Fibroblast of skin of left biceps (primary cell): ENCODE results near the gene CASP10.
"Not testable (repeated sequence)": the region's sequence is repeated elsewhere in the genome, so short reads cannot be mapped to it uniquely, and the experiment has no call there.

ENCODE experiments used
- DNase-seq, 2 experiments: peaks; one replicate each; pipeline ENCODE4 v3.0.0-alpha.2; 2013; ENCODE audit warnings: low read depth in 2 of 2

Gene CASP10, protein sequence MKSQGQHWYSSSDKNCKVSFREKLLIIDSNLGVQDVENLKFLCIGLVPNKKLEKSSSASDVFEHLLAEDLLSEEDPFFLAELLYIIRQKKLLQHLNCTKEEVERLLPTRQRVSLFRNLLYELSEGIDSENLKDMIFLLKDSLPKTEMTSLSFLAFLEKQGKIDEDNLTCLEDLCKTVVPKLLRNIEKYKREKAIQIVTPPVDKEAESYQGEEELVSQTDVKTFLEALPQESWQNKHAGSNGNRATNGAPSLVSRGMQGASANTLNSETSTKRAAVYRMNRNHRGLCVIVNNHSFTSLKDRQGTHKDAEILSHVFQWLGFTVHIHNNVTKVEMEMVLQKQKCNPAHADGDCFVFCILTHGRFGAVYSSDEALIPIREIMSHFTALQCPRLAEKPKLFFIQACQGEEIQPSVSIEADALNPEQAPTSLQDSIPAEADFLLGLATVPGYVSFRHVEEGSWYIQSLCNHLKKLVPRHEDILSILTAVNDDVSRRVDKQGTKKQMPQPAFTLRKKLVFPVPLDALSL

DNA sequence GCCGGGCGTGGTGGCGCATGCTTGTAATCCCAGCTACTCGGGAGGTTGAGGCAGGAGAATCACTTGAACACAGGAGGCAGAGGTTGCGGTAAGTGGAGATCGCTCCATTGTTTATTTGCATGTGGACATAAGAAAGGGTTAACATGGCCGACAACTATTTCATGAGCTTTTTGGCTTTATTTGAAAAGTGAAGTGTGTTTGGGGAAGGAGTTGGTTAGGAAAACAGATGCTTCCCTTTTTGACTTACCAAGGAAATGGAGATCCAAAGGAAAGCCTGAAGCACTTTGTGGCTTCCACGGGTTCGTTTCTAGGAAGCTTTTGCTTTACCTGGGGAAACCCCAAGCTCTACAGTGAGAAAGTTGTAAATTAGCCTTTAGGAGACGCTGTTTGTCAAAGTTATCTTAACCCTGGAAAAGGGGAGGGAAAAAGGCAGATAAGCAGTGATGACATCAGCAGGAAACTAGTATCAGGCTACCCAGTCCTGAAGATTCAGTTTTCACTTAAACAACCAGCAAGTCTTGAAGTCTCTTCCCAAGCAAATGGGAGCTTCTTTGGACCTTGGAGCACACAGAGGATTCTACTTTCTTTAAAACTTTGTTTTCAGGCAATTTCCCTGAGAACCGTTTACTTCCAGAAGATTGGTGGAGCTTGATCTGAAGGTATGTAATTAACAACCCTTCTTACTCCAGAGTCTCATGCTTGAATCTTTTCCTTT, at the start of gene CASP10:
Gene CASP10, plus strand, starts transcription at position 492 of the 715 bp plus-strand sequence. CDS start 2,637 bp downstream, outside the sequence.
- no peak for DNase-seq

DNA sequence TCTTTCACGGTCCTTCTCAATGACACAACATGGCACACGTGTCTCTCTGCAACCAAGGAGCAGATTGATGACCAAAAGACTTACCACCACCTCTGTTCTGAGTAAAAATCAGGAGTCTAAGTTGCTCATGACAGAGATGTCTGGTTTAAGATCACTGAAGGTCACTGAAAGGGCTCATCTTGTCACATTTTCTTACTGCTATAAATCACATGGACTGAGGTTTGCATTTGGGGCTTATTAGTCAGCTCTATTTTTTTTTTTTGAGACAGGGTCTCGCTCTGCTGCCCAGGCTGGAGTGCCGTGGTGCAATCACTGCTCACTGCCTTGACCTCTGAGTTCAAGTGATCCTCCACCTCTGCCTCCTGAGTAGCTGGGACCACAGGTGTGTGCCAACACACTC, 47.6 kb upstream of the CASP10 start:
- DNase-seq = no peak

DNA sequence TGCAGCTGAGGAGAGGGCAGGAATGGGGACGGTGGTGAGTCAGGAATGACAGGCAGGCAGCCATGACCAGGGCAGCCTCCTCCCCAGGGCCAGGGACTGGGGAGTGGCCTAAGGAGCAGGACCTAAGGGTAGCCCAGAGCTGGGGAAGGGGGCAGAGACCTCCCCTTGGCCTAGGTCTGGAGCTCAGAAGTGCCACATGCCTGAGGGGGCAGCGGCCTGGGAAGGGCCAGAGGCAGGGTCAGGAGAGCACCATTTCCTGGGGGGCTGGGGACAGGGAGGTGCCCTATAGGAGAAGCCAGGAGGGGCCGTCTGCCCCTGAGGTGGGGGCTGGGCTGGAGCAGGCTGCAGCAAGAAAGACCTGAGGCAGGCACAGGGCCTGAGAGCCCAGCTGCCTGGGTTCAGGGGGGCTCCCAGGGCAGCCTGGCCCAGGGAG, 46.0 kb upstream of the CASP10 start:
- no peak for DNase-seq

DNA sequence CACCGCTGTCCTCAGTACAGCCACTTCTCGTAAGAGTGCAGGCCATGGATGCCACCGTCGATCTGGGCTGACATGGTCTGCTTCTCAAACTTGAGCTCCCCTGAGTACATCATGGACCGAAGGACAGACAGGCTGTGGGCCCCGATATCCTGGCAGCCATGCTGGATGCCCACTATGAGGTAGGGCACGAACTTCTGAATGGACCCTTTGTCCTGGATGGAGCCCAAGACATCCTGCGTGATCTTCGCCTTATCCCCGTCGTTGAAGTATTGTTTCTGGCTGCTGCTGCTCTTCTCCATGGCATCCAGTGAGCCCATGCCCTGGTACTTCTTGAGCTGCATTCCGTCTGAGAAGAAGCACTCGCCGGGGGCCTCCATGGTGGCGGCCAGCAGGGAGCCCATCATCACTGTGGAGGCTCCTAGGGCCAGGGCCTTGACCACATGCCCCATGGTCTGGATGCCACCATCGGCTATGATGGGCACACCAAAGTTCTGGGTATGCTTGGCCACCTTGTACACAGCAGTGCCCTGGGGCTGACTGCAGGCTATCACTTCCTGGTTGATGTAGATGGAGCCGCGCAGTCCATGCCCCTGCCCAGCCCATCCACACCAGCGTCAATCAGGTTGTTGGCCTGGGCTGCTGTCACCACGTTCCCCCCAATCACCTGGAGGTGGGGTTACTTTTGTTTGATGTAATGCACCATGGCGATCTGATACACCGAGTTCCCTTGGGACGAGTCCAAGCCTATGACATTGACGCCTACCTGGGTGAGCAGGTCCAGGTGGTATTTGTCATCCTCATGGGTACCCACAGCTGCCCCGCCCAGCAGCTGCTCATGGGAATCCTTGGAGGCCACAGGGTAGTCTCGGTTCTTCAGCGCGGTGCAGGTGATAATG, 45.2 kb upstream of the CASP10 start:
- no peak for DNase-seq

DNA sequence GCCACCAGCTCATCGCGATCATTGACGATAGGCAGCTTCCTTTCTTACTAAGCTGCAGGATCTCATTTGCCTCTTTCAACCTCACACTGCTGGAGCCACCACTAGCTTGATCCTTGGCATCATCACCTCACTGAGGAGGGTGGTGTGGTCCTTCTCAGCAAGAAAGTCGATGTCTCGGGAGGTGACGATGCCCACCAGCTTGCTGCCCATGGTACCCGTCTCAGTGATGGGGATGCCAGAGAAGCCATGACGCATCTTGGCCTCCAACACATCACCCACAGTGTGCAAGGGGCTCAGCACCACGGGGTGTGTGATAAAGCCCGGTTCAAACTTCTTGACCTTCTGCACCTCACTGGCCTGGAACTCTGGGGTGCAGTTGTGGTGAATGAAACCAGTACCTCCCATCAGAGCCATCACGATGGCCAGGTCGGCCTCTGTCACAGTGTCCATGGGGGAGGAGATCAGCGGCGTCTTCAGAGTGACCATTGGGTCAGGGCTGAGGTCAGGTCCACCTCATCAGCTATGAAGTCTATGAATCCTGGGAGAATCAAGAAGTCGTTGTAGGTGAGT, 44.5 kb upstream of the CASP10 start:
- no peak for DNase-seq

DNA sequence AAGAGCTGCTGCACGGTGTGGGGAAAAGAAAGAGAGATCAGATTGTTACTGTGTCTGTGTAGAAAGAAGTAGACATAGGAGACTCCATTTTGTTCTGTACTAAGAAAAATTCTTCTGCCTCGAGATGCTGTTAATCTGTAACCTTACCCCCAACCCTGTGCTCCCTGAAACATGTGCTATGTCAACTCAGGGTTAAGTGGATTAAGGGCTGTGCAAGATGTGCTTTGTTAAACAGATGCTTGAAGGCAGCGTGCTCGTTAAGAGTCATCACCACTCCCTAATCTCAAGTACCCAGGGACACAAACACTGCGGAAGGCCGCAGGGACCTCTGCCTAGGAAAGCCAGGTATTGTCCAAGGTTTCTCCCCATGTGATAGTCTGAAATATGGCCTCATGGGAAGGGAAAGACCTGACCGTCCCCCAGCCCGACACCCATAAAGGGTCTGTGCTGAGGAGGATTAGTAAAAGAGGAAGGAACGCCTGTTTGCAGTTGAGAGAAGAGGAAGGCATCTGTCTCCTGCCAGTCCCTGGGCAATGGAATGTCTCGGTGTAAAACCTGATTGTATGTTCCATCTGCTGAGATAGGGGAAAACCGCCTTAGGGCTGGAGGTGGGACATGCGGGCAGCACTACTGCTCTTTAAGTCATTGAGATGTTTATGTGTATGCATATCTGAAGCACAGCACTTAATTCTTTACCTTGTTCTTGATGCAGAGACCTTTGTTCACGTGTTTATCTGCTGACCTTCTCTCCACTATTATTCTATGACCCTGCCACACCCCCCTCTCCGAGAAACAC, 43.8 kb upstream of the CASP10 start:
- not testable (repeated sequence) for DNase-seq

DNA sequence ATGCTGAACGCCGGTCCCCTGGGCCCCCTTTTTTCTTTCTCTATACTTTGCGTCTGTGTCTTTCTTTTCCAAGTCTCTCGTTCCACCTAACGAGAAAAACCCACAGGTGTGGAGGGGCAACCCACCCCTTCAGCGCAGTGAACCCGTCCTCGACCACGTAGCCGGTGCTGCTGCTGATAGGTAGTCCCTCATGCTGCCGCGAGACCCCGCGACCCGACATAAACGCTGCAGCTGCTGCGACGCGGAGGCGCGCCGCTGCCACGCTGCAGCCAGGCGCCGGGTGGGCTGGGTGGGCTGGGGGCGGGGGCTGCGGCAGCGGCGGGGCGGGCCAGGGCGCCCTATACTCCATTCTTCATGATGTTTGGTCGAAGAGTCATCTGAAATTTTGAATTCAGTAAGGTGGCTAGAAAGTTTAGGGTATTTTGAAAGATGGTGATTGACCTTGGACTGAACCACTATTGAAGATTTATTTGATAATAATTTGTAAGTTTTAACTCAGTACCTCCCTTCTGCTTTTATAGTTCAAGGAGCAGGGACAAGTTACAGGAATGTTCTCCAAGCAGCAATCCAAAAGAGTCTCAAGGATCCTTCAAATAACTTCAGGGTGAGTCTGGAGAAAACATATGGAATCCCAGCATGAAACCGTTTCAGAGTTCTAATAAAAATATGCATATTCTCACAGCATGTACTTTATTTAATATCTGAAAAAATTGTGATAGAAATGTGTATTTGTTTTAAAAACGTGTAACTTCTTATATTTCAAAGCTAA, 42.9 kb upstream of the CASP10 start:
- no peak for DNase-seq

DNA sequence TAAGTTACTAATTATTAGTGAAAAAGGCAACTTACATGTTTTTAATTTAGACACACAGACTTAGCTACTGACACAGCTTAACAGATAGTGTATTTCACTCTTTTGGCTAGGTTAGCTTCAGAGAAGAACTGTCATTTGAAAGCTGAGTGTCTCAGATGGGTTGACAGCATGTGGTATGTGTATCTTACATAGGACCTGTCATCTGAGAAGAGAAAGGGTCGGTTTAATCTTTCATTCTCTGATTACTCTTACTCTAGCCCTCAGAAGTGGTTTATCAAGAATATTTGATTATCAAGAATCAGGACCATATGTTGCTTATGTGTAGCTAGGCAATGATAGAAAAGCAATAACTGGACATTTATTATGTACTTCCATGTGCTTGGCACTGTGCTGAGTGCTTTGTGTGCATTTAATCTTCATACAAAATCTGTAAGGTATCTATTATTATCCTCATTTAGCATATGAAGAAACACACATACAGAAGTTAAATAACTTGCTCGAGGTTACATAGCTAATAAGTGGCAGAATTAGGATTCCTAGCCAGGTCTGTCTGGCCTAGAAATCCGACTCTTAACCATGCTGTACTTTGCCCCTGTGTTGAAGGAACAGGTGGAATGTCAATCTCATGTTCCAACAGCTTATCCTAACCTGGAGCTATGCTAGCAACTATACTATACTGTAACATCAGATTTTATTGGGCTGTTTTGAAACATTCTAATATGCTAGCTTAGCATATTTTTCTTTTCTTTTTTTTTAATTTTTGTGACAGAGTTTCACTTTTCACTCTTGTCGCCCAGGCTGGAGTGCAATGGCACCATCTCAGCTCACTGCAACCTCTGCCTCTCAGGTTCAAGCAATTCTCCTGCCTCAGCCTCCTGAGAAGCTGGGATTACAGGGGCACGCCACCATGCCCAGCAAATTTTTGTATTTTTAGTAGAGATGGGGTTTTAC, 38.6 kb upstream of the CASP10 start:
- DNase-seq = no peak

DNA sequence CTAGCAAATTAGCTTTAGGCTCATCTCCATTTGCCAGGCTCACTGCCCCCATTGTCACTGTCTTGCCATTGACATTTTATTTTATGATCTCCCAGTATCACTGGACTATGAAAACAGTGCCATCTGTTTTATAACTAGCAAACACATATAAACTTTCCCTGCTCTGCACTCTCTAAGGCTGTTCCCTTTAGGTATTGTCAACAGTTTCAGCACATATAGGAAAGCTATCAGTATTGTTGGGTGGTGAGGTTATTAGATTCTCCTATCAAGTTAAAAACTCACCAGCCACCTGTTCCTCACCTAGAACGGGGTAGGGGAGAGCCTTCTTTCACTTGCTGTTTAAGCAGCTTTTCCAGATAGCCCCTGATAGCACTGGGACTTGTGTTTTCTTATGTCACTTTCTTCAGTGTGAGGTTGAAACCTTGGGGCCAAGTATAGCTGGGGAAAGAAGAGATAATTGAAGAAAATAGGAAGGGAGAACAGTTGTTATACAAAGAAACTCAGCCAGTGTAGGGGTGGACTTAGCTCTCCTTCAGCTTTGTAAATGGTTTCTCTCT, 34.4 kb upstream of the CASP10 start:
- DNase-seq = no peak

DNA sequence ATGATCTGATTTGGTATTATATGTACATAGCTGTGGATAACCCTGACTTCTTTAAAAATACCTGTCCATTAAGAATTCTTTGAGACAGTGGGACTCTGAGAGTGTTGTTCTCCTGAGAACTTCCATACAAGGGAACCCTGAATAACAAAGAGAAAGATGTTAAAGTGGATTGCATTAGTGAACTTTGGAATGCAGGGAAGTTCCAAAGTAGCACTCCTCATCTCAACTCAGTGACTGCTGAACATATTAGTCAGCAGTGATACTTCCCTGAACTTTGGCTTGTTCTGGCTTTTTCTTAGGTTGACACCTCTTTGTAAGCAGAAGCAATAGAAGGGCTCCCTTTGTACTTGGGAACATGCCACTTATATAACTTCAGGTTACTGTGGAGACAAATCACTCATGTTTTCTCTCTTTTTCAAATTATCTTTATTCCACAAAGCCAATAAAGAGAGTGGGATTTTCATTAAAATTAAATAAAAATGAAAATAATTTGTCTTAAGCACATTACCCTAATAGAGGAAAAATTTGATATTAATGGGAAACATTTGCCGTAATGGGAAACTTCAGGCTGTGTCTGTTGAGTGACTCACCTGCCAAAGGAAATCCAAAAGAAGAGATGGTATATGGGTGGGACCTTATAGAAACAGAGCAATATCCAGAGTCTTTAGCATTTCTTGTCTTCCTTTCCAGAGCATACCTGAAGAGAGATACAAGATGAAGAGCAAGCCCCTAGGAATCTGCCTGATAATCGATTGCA, 33.7 kb upstream of the CASP10 start:
- DNase-seq = peak in 1 of 2 experiments; percentile 62

DNA sequence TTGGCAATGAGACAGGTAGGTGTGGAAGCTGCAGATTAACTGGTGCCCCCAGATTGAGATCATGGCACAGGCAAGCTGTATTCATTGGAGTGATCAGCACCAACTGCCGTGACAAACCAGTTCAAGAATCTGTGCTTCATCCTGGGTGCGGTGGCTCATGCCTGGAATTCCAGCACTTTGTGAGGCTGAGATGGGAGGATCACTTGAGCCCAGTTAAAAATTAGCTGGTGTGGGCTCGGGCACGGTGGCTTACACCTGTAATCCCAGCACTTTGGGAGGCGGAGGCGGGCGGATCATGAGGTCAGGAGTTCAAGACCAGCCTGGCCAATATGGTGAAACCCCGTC, 33.1 kb upstream of the CASP10 start:
- not testable (repeated sequence) for DNase-seq

DNA sequence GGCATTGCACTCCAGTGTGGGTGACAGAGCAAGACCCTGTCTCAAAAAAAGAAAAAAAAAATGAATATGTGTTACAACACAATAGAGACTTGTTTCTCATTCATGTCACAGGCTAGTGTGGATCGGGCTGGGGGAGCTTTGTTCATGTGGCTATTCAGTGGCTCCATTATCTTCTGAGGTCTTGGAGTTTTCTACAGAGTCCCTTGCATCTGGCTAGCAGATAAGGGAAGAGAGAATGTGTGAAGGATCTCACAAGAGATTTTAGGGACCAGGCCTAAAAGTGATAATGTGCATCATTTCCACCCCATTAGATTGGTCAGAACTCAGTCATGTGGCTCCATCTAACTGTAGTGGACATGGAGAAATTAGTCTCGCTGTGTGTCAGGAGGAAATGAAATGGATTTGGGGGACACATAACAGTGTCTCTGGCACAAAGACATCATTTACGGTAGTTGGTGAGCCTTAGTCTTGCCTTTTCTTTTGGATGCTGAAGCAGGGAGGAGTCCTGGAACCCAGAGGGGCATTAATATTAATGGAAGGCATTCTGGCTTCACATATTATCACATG, 32.4 kb upstream of the CASP10 start:
- no peak for DNase-seq

DNA sequence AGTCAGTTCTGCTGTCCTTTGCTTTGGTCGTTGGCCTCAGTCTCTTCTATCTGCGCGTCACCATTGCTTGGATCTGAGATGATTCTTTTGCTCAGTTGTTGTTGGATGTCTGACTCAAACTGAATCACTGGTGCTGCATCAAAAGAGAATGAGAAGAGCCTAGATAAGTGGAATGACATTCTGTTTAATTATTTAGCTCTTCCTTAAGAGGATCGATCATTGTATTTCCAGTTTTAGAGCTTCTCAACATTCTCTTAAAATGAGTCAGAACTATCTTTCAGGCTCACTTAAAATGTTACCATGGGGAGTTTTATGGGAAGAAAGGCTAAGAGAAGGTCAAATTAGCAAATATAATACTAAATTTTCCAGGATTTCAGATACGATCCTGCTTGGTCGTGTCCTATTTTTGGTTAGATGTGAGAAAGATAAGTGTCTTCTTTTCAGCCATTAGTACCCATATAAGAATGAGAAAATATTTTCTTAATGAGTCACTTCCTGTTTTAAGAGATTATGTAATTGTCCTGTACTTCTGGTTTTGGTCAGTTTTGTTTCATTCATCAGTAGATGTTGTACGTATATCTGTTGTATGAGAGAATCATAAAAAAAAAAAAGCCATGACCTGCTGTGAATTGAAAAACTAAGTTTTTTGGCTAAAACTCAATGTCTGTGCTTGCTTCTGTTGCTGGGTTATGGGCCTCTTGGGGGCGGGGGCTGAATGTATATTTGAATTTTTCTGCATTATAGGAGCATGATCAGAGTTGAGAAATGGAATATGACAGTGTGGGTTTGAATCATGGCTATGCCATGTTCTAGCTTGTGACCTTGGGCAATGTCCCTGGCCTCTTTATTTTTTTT, 31.6 kb upstream of the CASP10 start:
- peak; percentile 59 to 66 for DNase-seq

DNA sequence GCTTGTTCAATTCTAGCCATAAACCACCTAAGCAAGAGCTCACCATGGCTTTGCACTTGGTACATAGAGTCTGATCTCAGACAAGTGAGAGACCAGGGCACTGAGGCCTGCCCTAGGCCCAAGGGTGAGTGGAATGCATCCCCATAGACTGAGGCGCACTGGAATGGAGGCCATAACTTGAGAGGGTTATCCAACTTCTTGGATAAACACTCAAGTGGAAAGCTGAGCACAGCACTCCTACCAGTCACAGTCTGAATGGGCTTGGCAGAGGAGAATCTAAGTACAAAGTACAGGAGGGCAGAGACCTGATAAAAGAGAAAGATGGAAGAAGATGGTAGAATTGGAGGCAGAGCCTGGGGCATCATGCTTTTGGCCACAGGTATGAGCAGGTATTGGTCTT, 30.4 kb upstream of the CASP10 start:
- no peak for DNase-seq

DNA sequence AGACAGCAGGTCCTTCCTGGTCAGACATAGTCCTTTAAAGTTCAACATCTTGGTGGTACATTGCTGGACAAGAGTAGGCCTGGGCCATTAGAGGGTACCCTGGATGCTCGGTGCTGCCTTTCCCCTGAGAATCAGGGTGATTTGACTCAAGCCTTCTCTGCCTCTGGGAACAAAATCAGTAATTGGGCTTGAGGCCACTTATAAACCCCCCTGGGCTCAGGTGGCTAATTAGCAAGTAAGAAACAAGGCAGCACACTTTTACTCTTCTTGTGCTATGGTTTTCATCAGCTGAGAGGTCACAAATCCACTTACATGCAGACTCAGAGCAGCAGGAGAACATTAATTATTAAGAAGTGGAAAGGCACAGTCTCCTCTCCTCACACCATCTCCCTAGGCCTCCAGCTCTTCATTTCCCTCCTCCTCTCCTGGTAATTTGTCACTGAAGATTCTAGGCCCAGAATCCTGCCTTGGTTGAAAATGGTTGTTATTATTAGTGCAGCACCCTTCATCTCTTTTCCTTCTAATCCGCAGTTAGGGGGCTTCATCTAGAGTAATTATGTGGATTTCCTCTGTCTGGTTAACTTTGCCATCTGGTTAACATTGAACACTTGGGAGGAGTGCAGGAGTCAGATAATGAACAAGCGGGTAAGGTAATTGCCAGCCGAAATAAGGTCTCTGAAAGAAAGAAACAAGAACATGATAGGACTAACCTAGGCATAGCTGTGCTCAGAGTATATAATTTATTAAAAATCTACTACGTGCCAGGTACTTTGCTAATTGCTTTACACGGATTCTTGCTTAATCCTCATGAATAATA, 29.7 kb upstream of the CASP10 start:
- DNase-seq = no peak
